IPS-NIHi7 (cell line): Measurements from ENCODE around the gene ACTL6B.
A peak's percentile ranks its signal among the peaks of the same experiment; 100 is the strongest.
"Not testable (repeated sequence)": the region's sequence is repeated elsewhere in the genome, so short reads cannot be mapped to it uniquely, and the experiment has no call there.

ENCODE experiments used
- DNase-seq: peaks from one replicate; pipeline ENCODE4 v3.0.0; 2012; ENCODE audit warnings: mixed read lengths; ENCODE audit errors: extremely low spot score

ACTL6B gene

DNA sequence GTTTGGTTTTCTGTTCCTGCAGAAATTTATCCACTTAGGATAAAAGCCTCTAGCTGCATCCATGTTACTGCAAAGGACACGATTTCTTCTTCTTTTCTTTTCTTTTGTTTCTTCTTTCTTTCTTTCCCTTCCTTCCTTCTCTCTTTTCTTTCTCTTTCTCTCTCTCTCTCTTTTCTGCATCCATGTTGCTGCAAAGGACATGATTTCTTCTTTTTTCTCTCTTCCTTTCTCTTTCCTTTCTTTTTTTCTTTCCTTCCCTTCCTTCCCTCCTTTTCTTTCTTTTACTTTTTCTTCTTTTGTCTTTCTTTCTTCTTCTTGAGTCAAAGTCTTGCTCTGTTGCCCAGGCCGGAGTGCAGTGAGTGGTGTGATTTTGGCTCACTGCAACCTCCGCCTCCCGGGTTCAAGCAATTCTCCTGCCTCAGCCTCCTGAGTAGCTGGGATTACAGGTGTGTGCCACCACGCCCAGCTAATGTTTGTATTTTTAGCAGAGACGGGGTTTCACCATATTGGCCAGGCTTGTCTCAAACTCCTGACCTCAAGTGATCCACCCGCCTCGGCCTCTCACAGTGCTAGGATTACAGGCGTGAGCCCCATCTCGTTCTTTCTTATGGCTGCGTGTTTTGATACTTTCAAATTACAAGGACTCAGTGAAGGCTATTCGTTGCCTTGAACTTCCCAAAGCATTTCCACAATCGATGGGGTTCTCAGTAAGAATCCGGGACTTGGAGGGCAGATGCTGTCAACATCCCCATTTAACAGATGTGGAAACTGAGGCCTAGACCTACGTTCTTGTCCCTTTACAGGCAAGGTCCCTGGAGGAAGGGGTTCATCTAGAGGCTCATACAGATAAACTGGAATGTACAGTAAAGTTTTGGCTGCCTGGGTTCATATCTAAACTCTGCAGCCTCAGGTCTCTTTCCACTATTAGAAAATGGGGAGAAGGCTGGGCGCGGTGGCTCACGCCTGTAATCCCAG, 15.4 kb upstream of the ACTL6B start:
- DNase-seq, result no peak

DNA sequence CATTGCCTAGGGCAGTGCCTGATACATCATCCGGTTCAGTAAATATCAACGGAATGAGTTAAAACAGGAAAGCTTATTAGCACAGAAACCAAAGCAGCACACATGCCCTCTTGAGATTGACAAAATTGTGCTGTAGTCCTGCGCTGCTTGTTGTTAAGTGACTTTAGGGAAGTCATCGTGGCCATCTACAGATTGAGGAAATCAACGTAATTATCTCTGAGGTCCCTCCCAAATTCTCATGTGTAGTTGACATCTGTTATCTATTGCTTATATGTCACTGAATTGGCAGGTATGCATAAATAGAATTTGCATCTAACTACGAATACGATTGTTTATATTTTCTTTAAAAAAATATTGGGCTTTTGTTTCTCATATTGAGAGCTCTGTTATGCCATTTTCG, 13.8 kb upstream of the ACTL6B start:
- no peak for DNase-seq

DNA sequence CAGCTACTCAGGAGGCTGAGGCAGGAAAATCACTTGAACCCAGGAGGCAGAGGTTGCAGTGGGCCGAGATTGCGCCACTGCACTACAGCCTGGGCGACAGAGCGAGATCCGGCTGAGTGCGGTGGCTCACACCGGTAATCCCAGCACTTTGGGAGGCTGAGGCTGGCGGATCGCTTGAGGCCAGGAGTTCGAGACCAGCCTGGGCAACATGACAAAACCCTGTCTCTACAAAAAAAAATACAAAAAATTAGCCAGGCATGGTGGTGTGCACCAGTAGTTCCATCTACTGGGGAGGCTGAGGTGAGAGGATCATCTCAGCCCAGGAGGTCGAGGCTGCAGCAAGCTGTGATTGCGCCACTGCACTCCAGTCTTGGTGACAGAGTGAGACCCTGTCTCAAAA, 12.9 kb upstream of the ACTL6B start:
- not testable (repeated sequence) for DNase-seq

DNA sequence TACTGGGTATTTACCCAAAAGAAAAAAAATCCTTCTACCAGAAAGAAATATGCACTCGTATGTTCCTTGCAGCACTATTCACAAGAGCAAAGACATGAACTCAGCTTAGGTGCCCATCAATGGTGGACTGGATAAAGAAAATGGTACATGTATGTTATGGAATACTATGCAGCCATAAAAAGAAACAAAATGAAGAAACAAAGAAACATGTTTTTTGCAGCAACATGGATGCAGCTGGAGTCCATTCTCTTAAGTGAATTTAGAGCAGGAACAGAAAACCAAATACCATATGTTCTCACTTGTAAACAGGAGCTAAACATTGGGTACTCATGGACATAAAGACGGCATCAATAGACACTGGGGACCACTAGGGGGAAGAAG, 11.8 kb upstream of the ACTL6B start:
- DNase-seq, result no peak

DNA sequence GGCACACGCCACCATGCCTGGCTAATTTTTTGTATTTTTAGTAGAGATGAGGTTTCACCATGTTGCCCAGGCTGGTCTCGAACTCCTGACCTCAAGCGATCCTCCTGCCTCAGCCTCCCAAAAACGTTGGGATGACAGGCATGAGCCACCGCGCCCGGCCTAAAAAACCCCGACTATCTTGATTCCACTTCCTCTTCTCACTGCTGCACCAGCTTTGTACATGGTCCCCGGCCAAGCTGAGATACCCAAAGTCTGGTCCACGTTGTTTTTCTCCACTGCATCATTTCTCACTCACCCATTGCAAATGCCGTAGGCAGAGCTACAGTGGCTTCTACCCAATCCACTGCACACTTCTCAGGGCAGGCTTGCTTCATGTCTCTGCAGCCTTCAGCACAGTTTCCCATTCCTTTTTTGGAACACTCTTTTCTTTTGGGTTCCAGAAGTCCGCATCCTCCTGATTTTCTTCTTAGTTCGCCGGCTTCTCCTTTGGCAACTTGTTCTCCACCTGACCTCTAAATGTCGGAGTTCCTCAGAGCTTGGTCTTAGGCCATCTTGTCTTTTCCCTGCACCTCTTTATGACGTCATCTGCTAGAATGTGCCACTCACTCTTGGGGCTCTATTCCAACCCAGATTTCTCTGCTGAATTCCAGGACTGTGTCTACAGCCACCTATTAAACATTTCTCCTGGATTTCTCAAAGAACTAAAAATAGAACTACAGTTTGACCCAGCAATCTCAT, 11.3 kb upstream of the ACTL6B start:
- no peak for DNase-seq

DNA sequence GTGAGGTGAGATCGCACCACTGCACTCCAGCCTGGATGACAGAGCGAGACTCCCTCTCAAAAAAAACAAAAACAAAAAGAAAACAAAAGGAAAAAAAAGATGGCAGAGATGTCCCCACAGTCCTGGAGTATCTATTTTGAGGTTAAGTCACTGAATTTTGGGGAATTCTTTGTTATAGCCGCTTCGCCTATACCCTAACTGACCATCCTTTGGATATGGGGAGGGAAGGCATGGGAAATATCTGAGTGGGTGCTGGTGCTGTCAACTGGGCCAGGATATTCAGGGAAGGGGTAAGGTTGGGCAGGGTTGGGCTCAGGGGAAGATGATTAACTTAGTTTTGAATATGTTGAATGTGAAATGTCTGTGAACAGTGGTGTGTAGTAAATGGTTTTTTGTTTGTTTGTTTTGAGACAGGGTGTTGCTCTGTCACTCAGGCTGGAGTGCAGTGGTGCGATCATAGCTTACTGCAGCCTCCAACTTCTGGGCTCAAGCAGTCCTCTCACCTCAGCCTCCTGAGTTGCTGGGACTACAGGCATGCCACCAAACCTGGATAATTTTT, 9.0 kb upstream of the ACTL6B start:
- DNase-seq, result no peak

DNA sequence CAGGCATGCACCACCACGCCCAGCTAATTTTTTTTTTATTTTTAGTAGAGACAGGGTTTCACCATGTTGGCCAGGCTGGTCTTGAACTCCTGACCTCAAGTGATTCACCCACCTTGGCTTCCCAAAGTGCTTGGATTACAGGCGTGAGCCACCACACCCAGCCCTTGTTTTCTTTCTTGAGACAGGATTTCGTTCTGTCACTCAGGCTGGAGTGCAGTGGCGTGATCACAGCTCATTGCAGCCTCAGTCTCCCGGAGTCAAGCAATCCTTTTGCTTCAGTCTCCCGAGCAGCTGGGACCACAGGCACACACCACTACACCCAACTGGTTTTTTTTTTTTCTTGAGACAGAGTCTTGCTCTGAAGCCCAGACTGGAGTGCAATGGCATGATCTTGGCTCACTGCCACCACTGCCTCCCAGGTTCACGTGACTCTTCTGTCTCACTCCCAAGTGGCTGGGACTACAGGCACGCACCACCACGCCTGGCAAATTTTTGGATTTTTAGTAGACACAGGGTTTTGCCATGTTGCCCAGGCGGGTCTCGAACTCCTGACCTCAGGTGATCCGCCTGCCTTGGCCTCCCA, 6.0 kb upstream of the ACTL6B start:
- not testable (repeated sequence) for DNase-seq

DNA sequence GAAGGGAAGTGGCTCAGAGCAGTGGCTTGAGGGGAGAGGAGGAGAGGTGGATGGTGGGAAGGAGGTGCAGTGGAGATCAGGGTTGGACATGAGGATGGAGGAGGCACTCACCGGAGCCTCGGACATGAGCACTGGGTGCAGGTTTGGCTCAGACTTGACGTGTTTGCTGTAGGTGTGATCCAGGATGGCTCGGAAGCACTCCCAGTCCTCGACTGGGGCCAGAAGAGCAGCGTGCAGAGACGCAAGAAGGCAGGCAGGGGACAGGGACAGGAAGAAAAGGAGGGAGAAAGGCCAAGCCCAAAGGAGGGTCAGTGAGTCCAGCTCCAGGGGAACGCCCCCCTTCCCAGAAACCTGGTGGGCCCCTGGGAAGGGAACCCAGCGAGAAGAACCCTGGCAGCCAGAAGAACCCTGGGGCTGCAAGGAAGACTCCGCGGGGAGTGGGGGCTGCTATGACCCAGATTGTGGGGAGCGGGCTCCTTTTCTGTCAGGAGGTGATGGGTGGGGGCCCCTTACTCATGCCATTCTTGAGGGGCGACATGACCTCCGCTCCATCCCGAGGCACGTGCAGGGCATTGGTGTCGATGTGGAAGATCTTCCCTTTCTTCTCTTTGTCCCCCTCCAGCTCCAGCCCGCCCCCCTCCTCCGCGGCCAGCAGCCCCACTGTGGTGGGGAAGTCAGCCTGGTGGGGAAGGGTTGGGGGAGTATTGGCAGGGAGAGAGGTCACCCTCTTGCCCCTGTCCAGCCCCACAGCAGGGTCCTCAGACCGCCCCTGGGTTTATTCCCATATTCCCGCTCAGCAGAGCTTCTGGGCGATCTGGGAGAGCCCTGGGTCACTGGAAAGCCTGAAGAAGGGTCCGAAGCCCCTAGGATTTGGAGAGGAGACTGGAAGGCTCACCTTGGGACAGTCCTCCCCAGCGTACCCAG, 1.1 kb downstream of the ACTL6B start:
- DNase-seq, result no peak

DNA sequence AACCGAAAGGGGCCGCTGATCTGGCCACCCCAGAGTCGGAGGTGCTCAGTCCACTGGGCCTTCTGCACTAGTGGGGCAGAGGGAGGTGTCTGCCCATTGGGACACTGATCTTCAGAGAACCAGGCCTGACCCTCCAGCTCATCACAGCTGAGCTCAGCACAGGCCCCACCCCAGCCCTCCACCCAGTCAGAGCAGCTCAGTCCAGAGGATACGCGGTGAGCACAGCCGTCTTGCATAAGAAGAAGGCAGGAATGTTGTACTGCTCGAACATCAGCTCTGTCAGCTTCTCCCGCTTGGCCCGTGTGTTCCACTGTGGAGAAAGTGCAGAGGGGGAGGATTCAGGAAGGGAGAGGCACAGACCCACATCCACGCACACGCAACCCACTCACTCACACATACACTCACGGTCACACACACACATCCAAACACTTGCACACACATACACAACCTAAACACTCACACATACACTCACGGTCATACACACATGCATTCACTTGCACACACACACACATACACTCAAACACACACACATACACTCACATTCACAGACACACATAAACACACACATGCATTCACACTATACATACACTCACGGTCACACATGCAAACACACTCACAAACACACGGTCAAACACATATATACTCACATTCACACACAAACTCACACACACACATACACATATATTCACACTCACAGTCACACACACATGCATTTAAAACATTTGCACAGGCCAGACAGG, 6.3 kb downstream of the ACTL6B start:
- no peak for DNase-seq

DNA sequence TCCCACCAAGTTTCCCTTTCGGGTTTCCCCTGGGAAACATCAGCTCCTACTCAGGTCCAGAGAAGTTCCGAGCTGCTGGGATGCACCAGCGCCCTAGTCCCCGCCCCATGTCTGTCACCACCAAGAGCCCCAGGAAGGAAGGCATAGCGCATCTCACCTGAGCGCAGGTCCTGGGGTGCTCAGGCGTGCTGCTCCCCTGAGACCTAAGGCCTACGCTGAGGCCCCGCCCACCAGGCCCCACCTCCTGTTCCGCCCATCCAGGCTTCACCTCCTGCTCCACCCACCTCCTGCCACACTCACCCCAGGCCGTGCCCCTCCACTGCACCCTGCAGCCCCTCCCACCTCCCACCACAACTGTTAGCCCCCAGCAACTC, 13.7 kb downstream of the ACTL6B start:
- DNase-seq, result peak; percentile 82

DNA sequence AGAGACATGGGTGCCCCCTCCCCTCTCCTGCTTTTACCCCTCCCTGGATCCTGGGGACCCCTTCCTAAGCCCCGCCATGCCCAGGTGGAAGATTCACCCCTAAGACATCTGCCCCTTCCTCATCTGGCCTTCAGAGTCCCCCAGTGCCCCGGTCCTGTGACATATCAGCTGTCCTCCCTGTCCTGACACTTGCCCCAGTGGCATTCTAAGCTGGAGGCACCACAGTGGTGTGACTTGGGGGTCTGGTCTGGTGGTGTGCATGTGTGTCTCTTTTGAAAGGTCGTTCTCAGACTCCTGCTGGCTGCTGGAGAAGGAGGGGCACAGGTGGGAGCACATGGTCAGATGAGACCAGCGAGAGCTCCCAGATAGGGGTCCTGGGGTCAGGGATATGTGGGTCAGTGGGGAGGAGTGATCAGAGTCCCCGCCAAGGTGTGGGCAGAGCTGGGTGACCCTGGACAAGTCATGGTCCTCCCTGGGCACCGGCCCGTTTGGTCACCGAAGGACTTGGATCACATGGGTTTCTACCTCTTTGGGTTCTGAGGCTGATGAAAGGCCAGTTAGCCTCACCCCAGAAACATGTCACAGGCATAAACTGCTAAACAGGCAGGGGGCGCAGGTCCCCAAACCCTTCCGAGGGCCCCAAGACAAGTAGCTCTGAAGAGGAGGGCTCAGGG, 14.3 kb downstream of the ACTL6B start:
- no peak for DNase-seq

DNA sequence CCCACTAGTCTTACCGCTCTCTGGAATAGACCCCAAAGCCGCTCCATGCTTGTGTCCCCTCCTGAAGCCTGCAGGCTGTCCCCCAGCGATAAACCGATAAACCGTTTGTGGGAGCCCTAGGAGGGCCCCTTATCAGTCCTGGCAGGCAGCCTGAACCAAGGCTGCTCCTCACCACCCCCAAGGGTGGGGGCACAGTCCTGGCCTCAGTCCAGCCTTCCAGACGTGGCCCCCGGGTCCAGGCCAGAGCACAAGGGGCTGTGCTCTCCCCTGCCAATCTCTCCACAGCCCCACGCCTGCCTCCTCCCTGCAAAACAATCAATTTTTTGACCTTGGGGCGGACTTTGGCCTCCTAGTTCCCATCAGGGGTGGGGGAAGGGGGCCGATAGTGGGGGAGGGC, 14.8 kb downstream of the ACTL6B start, which contains the start of gene TFR2:
TSS of gene TFR2 (minus strand) at position 90 of the 397 bp plus-strand sequence. CDS start at position 47, 43 bp downstream.
- no peak for DNase-seq

DNA sequence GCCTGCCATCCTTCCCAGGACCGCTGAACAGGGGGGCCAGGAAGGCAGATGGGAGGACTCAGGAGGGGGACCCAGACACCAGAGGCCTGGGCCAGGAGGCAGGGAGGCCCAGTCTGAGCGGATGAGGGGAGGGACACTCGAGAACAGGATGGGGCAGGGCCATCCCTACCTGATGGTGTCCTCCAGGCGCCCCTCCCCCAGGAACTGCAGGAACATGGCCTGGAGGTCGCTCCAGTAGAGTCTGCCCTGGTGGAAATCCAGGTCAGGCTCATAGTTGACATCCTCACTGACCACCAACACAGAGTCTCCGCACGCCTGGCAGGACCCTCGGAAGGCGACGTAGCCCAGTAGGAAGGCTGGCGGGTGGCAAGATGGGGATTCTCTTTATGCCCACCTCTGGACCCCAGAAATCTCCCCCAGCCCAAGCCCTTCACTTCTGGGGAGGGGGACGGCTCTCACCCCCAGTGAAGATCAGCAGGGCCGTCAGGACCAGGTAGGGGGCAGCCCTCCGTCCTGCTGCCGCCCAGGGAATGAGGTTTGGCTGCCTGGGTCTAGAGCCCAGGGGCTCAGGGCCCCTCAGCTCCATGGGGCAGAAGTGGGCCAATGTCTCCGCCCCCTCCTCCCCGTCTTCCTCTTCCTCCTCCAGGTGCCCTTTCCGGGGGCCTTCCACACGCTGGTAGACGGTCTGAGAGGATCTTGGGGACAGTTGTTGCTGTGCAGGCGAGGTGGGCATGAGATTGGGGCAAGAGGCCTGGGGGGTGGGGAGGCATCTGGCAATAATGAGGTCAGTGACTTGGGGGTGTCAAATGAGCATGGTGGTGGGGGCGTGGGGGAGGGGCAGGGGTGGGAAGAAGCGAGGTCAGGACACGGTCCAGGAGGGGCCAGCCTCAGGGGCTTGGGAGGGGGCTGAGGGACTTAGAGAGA, 15.5 kb downstream of the ACTL6B start:
- no peak for DNase-seq

DNA sequence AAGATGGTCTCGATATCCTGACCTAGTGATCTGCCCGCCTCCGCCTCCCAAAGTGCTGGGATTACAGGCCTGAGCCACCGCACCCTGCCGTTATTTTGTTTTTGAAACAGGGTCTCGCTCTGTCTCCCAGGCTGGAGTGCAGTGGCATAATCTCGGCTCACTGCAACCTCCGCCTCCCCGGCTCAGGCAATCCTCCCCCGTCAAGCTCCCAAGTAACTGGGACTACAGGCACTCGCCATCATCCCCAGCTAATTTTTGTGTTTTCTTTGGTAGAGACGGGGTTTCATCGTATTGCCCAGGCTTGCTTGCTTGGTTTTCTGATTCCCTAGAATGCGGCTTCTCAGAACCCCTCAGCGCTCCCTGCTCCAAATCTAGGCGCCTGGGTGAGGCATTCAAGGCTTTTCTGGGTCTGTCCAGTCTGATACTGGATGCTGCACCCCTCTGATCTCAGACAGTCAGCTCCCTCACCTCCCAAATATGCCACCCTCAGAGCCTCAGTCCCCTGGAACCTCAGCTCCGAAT, 16.2 kb downstream of the ACTL6B start:
- DNase-seq, result no peak

DNA sequence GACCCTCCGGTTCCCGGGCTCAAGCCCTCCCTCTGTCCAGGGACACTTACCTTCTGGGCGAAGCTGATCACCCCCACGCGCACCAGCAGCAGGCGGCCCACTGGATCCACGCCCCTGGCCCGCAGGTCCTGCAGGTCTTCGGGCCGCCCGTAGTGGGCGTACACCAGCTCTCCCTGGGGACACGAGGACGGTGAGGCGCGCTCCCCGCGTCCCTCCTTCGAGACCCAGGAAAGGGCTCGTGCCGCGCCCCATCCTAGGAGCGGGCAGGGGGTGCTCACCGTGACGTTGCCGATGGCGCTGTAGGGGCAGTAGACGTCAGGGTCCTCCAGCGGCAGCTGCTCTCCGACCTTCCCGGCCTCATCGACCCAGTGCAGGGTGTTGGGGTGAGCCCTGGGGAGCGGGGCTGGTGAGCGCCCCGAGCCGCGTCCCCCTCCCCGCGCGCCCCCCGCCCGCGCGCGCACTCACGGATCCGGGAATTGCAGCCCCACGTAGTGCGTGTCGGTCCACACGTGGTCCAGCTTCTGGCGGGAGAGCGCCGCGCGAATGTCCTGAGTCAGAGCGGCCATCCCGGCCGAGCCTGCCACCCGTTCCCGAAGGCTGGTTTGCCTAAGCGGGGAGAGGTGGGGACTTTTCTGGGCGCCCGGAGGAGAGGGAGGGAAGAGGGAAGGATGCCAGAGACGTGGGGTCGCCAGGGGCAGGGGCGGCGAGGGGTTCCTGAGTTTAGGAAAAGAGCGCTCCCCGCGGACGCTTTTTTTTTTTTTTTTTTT, 23.1 kb downstream of the ACTL6B start:
- DNase-seq, result peak; percentile 64

DNA sequence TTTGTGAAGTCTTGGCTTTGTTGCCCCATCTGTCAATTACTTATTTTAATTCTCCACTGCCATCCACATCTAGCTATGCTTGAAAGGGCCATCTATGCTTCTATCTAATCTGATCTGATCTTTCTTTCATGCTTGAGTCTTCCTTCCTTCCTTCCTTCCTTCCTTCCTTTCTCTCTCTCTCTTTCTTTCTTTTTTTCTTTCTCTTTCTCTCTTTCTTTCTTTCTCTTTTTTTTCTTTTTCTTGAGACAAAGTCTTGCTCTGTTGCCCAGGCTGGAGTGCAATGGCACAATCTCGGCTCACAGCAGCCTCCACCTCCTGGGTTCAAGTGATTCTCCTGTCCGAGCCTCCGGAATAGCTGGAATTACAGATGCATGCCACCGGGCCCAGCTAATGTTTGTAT, 26.2 kb downstream of the ACTL6B start:
- DNase-seq, result no peak

DNA sequence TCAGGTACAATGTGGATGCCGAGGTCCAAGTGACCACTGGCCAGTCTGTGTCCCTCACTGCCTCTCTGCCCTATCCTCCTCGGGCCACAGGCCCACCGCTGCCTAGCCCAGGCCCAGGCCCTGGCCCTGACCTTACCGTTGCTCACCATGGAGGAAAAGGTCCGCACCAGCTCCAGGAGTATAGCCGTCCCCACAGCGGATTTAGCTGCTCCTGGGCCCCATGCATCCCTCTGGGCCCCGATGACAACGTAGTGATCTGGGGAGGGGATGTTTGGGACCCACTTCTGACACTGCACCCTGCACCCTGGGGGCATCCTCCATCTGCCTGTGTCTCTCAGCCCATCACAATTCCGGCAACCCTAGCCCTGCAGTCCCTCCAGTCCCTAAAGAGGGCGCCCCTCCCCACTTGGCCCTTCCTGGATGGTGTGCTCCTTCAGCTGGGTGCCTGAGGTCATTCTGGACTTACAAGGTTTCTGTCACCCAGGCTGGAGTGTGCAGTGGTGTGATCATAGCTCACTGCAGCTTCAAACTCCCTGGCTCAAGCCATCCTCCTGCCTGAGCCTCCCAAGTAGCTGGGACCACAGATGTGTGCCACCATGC, 27.0 kb downstream of the ACTL6B start:
- DNase-seq, result peak; percentile 86
